ENCODE data around the gene IQCH. TPM values are rescaled to one million over a fixed set of nuclear protein-coding genes. Genes with fewer than 3 reads are reported as not detected.

Gene IQCH
- total RNA-seq, 1 donor from 2014 or later = 1.0 TPM

- no peak for DNase-seq (ENCODE audit: low read depth in 2 of 2)
These were observed 140.5 kb downstream of the IQCH start for GRCh38 chr15:67394873-67395639.

GRCh38 chr15:67396114-67396513 lies 141.5 kb downstream of the IQCH start:
- DNase-seq (ENCODE audit: low read depth in 2 of 2) = no peak

- DNase-seq (ENCODE audit: low read depth in 2 of 2) = no peak
These were observed 142.6 kb downstream of the IQCH start for GRCh38 chr15:67397139-67397538.

- no peak for DNase-seq (ENCODE audit: low read depth in 2 of 2)
These were observed 145.3 kb downstream of the IQCH start for GRCh38 chr15:67399925-67400324.

- peak in 1 of 2 donors; percentile 53 for DNase-seq (ENCODE audit: low read depth in 2 of 2)
These were observed 146.3 kb downstream of the IQCH start for GRCh38 chr15:67400890-67401289.

- DNase-seq (ENCODE audit: low read depth in 2 of 2) = no peak
These were observed 146.8 kb downstream of the IQCH start for GRCh38 chr15:67401336-67401735.

GRCh38 chr15:67403428-67404154 lies 149.0 kb downstream of the IQCH start:
- DNase-seq (ENCODE audit: low read depth in 2 of 2) = no peak

- DNase-seq (ENCODE audit: low read depth in 2 of 2) = no peak
These were observed 150.9 kb downstream of the IQCH start for GRCh38 chr15:67405208-67406191.

- DNase-seq (ENCODE audit: low read depth in 2 of 2) = no peak
These were observed 151.8 kb downstream of the IQCH start for GRCh38 chr15:67406257-67406861.

GRCh38 chr15:67407786-67408185 lies 153.2 kb downstream of the IQCH start:
- no peak for DNase-seq (ENCODE audit: low read depth in 2 of 2)

- DNase-seq (ENCODE audit: low read depth in 2 of 2) = no peak
These were observed 154.6 kb downstream of the IQCH start for GRCh38 chr15:67409175-67409574.

GRCh38 chr15:67411486-67411885 lies 156.9 kb downstream of the IQCH start:
- no peak for DNase-seq (ENCODE audit: low read depth in 2 of 2)

- peak in 1 of 2 donors; percentile 59 for DNase-seq (ENCODE audit: low read depth in 2 of 2)
These were observed 159.3 kb downstream of the IQCH start for GRCh38 chr15:67413770-67414390.

- DNase-seq (ENCODE audit: low read depth in 2 of 2) = no peak
These were observed 160.6 kb downstream of the IQCH start for GRCh38 chr15:67415181-67415580.

GRCh38 chr15:67416891-67417290 lies 162.3 kb downstream of the IQCH start:
- no peak for DNase-seq (ENCODE audit: low read depth in 2 of 2)

- DNase-seq (ENCODE audit: low read depth in 2 of 2) = no peak
These were observed 165.1 kb downstream of the IQCH start for GRCh38 chr15:67419705-67420104.

GRCh38 chr15:67420137-67420536 lies 165.6 kb downstream of the IQCH start:
- no peak for DNase-seq (ENCODE audit: low read depth in 2 of 2)

- DNase-seq (ENCODE audit: low read depth in 2 of 2) = no peak
These were observed 166.5 kb downstream of the IQCH start for GRCh38 chr15:67421105-67421504.

- no peak for DNase-seq (ENCODE audit: low read depth in 2 of 2)
These were observed 167.7 kb downstream of the IQCH start for GRCh38 chr15:67422296-67422695.

GRCh38 chr15:67433495-67434099 lies 179.0 kb downstream of the IQCH start:
- DNase-seq (ENCODE audit: low read depth in 2 of 2) = peak; percentile 10 to 57
